ENCODE data around the gene AKAP13.

- TF ChIP-seq CTCF (IDR thresholded peaks at IDR 0.05), result no peak
- TF ChIP-seq POLR2A (IDR thresholded peaks at IDR 0.05), result no peak
These were observed 8.3 kb downstream of the AKAP13 start for GRCh38 chr15:85388566-85389305.

Data from uterus (tissue), 2 donors.